C4-2B (cell line): ENCODE data around the gene SNRK.

Experiments
- ZFX ChIP-seq: fragments of 450-650 bp; IDR thresholded peaks from 2 replicates; pipeline ENCODE4 v1.6.1; 2017
- TF ChIP-seq, protein P1 (sequence below): fragments of 450-650 bp; conservative IDR thresholded peaks from 2 replicates; pipeline ENCODE4 v1.5.1; 2017; ENCODE audit warnings: mild to moderate bottlenecking

DNA sequence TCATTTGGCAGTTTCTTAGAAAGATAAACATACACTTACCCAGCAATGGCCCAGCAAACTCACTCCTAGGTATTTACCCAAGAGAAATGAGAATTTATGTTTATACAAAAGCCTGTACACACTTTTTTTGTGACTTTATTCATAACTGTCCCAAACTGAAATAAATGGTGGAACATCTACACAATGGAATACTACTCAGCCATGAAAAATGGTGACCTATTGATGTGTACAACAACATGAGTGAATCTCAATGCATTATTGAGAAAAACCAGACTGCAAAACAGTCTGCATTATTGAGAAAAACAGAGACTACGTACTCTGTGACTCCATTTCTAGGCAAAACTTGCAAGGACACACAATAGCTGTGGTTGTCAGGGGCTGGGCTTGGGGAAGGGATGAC is 37.2 kb downstream of the SNRK start:
- TF ChIP-seq, protein P1, sequence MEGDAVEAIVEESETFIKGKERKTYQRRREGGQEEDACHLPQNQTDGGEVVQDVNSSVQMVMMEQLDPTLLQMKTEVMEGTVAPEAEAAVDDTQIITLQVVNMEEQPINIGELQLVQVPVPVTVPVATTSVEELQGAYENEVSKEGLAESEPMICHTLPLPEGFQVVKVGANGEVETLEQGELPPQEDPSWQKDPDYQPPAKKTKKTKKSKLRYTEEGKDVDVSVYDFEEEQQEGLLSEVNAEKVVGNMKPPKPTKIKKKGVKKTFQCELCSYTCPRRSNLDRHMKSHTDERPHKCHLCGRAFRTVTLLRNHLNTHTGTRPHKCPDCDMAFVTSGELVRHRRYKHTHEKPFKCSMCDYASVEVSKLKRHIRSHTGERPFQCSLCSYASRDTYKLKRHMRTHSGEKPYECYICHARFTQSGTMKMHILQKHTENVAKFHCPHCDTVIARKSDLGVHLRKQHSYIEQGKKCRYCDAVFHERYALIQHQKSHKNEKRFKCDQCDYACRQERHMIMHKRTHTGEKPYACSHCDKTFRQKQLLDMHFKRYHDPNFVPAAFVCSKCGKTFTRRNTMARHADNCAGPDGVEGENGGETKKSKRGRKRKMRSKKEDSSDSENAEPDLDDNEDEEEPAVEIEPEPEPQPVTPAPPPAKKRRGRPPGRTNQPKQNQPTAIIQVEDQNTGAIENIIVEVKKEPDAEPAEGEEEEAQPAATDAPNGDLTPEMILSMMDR, result no peak
- TF ChIP-seq ZFX, result no peak
